ENCODE measurements around the gene GNG8. TPM values are rescaled to one million over a fixed set of nuclear protein-coding genes. Genes with fewer than 3 reads are reported as not detected.

GNG8 gene
- total and polyA plus RNA-seq, 10 of the 15 experiments (the other 5 are each of a cell fraction or from before 2014, with no cell fraction given) = 1.2 to 6.6 (median 2.7) TPM; not detected in 6

GRCh38 chr19:46661735-46662592 lies 26.0 kb upstream of the GNG8 start (continued):
- TF ChIP-seq ZNF687 (IDR thresholded peaks at IDR 0.05) (no peak), ZNF592 (IDR thresholded peaks at IDR 0.05) (no peak), PRDM15 (CRISPR knock-in tag; IDR thresholded peaks at IDR 0.05) (no peak), ZBTB40 (IDR thresholded peaks at IDR 0.05; ENCODE audit: borderline replicate concordance) (no peak), SP1 (IDR thresholded peaks at IDR 0.05; ENCODE audit: low read depth, low read length) (no peak), POLR2A (IDR thresholded peaks at IDR 0.05; ENCODE audit: low read depth, low read length) (no peak), TARDBP (IDR thresholded peaks at IDR 0.05; ENCODE audit: borderline replicate concordance) (no peak), JUNB (IDR thresholded peaks at IDR 0.05) (no peak), SMAD1 (IDR thresholded peaks at IDR 0.05; ENCODE audit: low read depth, partially characterized antibody) (no peak)
- TF ChIP-seq, protein P1, sequence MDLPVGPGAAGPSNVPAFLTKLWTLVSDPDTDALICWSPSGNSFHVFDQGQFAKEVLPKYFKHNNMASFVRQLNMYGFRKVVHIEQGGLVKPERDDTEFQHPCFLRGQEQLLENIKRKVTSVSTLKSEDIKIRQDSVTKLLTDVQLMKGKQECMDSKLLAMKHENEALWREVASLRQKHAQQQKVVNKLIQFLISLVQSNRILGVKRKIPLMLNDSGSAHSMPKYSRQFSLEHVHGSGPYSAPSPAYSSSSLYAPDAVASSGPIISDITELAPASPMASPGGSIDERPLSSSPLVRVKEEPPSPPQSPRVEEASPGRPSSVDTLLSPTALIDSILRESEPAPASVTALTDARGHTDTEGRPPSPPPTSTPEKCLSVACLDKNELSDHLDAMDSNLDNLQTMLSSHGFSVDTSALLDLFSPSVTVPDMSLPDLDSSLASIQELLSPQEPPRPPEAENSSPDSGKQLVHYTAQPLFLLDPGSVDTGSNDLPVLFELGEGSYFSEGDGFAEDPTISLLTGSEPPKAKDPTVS (IDR thresholded peaks at IDR 0.05; ENCODE audit: low read depth, low read length) = no peak
